Epithelial cell of proximal tubule (primary cell): ENCODE results near the gene LGALS7. TPM values are rescaled to one million over a fixed set of nuclear protein-coding genes. Genes with fewer than 3 reads are reported as not detected.

ENCODE experiments used
- DNase-seq: peaks from one replicate; pipeline ENCODE4 v3.0.0-alpha.2; 2011; ENCODE audit warnings: low read depth
- H3K4me3 ChIP-seq: 2 replicates; pipeline ENCODE4 v1.5.1; 2011; ENCODE audit warnings: low read depth, mild to moderate bottlenecking, low read length
- CTCF ChIP-seq: conservative IDR thresholded peaks from 2 replicates; pipeline ENCODE4 v1.5.1; 2012; ENCODE audit warnings: low read depth, mild to moderate bottlenecking, low read length
- total RNA-seq: library from RNA; depleted of rRNA; stranded (reverse); fragments of >200 nt; gene quantifications from 2 replicates; pipeline ENCODE4 v1.2.3, GENCODE V29; 2015

Gene LGALS7
- total RNA-seq, 1 donor from 2014 or later: not detected

- no peak for TF ChIP-seq CTCF
- H3K4me3 ChIP-seq: no peak overlapping the region
- DNase-seq: no peak
Measured at GRCh38 chr19:38728752-38729541, 44.4 kb downstream of the LGALS7 start.

- no peak overlapping the region for H3K4me3 ChIP-seq
- DNase-seq: no peak
- TF ChIP-seq CTCF: no peak
Measured at GRCh38 chr19:38727868-38728660, 45.3 kb downstream of the LGALS7 start.

GRCh38 chr19:38727306-38727867 lies 45.9 kb downstream of the LGALS7 start:
- TF ChIP-seq CTCF: no peak
- DNase-seq: no peak
- no peak overlapping the region for H3K4me3 ChIP-seq

GRCh38 chr19:38726761-38727301 lies 46.5 kb downstream of the LGALS7 start:
- no peak overlapping the region for H3K4me3 ChIP-seq
- no peak for TF ChIP-seq CTCF
- no peak for DNase-seq

- no peak for TF ChIP-seq CTCF
- DNase-seq: no peak
- no peak overlapping the region for H3K4me3 ChIP-seq
Measured at GRCh38 chr19:38726284-38726673, 47.0 kb downstream of the LGALS7 start.

GRCh38 chr19:38725469-38726283 lies 47.6 kb downstream of the LGALS7 start:
- no peak for DNase-seq
- no peak overlapping the region for H3K4me3 ChIP-seq

More at GRCh38 chr19:38725469-38726283, 47.6 kb downstream of the LGALS7 start:
- no peak for TF ChIP-seq CTCF
